ENCODE measurements around the gene PACC1. TPM values are rescaled to one million over a fixed set of nuclear protein-coding genes. Genes with fewer than 3 reads are reported as not detected.

The PACC1 gene
- total RNA-seq, 4 donors from 2014 or later, result 2.8 to 6.0 (median 3.4) TPM

GRCh38 chr1:212455401-212455800 is 40.7 kb upstream of the PACC1 start:
- TF ChIP-seq POLR2A (IDR thresholded peaks at IDR 0.05), result no peak
- no peak for TF ChIP-seq EP300 (IDR thresholded peaks at IDR 0.05)
- TF ChIP-seq POLR2AphosphoS5 (IDR thresholded peaks at IDR 0.05), result no peak
- TF ChIP-seq CTCF (IDR thresholded peaks at IDR 0.05), result no peak
- no peak for ATAC-seq
- peak overlapping the region in 3 of 4 donors; percentile 66 to 76 (median 76) for H3K27ac ChIP-seq
- H3K4me3 ChIP-seq, result no peak overlapping the region
- 71 to 88% methylated on average over 2 of the region's 2 CpGs for WGBS, 2 donors (ENCODE audit: low coverage in 1 of 2)
- no peaks in the 10 kb centered on the region for H3K36me3 ChIP-seq
- H3K27me3 ChIP-seq, result no peaks in the 10 kb centered on the region
- peaks cover 0 to 45% (median 24%) of the 10 kb centered on the region in 3 donors for H3K4me1 ChIP-seq
- H3K9me3 ChIP-seq, result peaks cover 0 to 9% (median 0%) of the 10 kb centered on the region in 3 donors

GRCh38 chr1:212454741-212455140 is 40.1 kb upstream of the PACC1 start:
- H3K27ac ChIP-seq, result peak overlapping the region in 1 of 4 donors; percentile 13
- ATAC-seq, result no peak
- 90 to 100% methylated on average over 1 to 2 of the region's 3 CpGs for WGBS, 2 donors (ENCODE audit: low coverage in 1 of 2)

GRCh38 chr1:212453156-212453857 is 38.6 kb upstream of the PACC1 start:
- no peak overlapping the region for H3K4me3 ChIP-seq
- peaks cover 0 to 49% (median 24%) of the 10 kb centered on the region in 3 donors for H3K4me1 ChIP-seq
- peaks cover 0 to 7% (median 0%) of the 10 kb centered on the region in 3 donors for H3K9me3 ChIP-seq
- H3K27ac ChIP-seq, result peak overlapping the region in 3 of 4 donors; percentile 66 to 83 (median 79)
- no peaks in the 10 kb centered on the region for H3K27me3 ChIP-seq
- no peak for TF ChIP-seq EP300 (IDR thresholded peaks at IDR 0.05)
- 23 to 96% methylated on average over 3 of the region's 12 CpGs for WGBS, 2 donors (ENCODE audit: low coverage in 1 of 2)
- H3K36me3 ChIP-seq, result no peaks in the 10 kb centered on the region
- ATAC-seq, result peak; percentile 6

More at GRCh38 chr1:212454741-212455140, 40.1 kb upstream of the PACC1 start:
- Histone ChIP-seq H3K4me3 (no peak overlapping the region), H3K27me3 (no peaks in the 10 kb centered on the region), H3K4me1 (peaks cover 0 to 49% (median 24%) of the 10 kb centered on the region in 3 donors), H3K9me3 (peaks cover 0 to 9% (median 0%) of the 10 kb centered on the region in 3 donors), H3K36me3 (no peaks in the 10 kb centered on the region)
- TF ChIP-seq POLR2A (IDR thresholded peaks at IDR 0.05) (no peak), POLR2AphosphoS5 (IDR thresholded peaks at IDR 0.05) (no peak), EP300 (IDR thresholded peaks at IDR 0.05) (no peak), CTCF (IDR thresholded peaks at IDR 0.05) (no peak)

- TF ChIP-seq POLR2A (IDR thresholded peaks at IDR 0.05) (no peak), CTCF (IDR thresholded peaks at IDR 0.05) (no peak), EP300 (IDR thresholded peaks at IDR 0.05) (no peak), POLR2AphosphoS5 (IDR thresholded peaks at IDR 0.05) (peak; percentile 42)
- 23 to 43% methylated on average over 6 to 12 of the region's 15 CpGs for WGBS, 2 donors (ENCODE audit: low coverage in 1 of 2)
- peak; percentile 68 for ATAC-seq
- Histone ChIP-seq H3K4me3 (no peak overlapping the region), H3K36me3 (peaks cover 0 to 3% of the 10 kb centered on the region in 2 donors), H3K9me3 (no peaks in the 10 kb centered on the region), H3K27ac (peak overlapping the region in 3 of 4 donors; percentile 66 to 83 (median 79)), H3K4me1 (peaks cover 0 to 49% (median 24%) of the 10 kb centered on the region in 3 donors), H3K27me3 (no peaks in the 10 kb centered on the region)
Observed at GRCh38 chr1:212452323-212453155, 37.9 kb upstream of the PACC1 start.
